T-helper 9 cell (primary cell): Measurements from ENCODE around the gene RGS16.

Source experiments
- DNase-seq: peaks from one replicate; pipeline ENCODE4 v3.0.0-alpha.2; 2020

Gene RGS16

DNA sequence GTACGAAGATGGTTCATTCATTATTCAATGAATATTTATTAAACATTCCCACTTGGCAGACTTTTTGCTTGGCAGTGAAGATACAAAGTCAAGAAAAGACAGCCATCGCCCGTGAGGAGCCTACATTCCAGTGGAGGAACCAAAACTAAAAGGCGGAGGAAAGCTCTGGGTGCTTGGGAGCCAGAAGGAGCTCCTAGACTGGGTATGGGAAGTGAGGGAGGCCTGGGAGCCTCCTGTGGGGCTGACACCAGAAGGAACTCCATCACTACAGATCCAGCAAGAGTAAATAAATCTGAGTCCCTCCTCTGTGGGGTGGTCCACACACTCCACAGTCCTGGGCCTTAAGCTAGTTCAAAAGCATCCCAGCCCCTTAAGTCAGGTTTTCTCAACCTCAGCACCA, 30.0 kb downstream of the RGS16 start:
- no peak for DNase-seq

DNA sequence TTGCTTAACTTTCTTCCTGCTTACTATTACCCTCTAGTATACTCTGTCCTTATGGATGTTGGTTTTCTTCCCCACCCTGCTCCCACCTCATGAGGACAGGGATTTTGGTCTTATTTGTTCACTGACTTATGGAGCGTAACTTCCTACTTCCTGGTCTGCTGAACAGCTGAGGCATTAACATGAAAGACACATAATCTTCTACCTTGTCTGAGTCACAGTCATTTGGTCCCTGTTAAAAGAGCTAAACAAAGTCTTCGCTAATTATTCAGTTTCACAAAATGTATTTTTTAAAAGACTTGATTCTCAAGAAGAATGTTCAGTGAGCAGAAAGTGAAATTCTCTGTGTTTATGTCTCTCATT, 33.6 kb downstream of the RGS16 start:
- DNase-seq: no peak

DNA sequence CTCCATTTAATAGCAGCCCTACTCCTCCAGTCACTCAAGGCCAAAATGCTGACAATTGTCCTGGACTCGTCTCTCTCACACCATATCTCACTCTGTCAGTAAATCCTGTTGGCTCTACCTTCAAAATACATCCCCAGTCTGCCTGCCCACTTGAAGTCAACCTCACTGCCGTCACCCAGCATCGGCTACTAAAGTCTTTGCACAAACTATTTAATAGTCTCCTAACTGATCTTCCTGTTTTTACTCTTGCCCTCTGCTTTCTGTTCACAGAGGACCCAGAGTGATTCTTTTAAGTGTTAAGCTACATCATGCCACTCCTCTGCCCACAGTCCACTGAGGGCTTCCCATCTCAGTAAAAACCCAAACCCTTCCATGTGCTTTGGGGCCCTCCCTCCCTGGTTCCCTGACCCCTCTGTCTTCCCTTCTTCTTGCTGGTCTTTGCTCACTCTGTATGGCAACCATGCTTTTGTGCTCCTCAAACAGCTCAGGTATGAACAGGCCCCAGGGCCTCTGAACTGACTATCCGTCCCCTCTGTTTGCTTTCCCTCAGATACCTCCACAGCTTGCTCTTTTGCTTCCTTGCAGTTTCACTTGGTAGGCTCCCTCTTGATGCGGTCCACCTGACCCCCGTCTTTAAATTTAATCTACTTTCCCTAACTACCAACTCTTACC, 34.1 kb downstream of the RGS16 start:
- DNase-seq: no peak

DNA sequence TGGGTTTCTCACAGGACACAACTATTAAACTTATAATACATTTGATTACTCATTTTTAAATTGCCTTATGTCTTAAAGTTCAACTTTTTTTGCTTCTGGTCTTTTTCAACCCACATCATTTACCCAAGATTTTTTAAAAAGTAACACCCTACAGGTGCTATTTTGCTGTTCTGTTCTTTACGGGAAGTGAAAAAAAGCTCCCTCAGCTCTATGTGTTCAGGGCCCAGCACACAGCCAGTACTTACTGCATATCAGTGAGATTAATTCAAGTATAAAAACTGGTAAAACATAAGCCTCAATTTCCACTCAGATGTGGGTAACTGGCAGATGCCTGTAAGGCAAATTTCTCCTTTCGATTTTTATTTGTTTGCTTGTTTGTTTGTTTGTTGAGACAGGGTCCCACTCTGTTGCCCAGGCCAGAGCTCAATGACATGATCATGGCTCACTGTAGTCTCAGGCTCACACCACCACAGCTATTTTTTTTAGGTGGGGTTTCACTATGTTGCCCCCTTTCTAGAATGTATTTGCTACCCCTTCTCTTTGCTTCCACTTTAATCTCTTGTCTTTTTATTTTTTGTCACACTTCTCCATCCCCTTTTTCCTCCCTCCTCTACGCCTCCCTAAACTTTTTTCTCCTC, 35.4 kb downstream of the RGS16 start:
- no peak for DNase-seq

DNA sequence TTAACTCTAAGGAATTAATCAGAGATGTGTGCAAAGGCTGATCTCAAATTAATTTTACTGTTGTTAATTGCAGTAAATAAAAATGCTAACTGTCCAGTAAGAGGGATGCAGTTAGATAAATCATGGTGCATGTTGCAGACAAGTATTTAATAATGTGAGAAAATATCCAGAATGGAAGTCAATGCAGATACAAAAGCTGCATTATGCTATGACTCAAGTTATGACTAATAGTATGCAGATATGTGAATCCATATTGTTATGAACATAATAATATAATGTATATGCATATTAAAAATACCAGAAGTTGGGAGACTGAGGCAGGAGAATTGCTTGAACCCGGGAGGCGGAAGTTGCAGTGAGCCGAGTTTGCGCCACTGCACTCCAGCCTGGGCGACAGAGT, 36.6 kb downstream of the RGS16 start:
- DNase-seq: no peak

DNA sequence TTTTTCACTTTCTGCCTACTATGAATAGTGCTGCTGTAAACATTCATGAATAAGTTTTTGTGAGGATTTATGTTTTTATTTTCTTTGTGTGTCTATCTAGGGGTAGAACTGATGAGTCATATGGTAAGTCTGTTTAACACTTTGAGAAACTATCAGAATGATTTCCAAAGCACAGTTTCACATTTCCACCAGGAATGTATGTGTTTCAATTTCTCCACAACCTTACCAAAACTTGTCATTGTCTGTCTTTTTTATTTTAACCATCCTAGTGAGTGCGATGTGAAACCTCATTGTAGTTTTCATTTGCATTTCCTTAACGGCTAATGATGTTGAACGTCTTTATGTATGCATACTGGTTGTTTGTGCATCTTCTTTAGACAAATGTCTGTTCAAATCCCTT, 38.7 kb downstream of the RGS16 start:
- no peak for DNase-seq

DNA sequence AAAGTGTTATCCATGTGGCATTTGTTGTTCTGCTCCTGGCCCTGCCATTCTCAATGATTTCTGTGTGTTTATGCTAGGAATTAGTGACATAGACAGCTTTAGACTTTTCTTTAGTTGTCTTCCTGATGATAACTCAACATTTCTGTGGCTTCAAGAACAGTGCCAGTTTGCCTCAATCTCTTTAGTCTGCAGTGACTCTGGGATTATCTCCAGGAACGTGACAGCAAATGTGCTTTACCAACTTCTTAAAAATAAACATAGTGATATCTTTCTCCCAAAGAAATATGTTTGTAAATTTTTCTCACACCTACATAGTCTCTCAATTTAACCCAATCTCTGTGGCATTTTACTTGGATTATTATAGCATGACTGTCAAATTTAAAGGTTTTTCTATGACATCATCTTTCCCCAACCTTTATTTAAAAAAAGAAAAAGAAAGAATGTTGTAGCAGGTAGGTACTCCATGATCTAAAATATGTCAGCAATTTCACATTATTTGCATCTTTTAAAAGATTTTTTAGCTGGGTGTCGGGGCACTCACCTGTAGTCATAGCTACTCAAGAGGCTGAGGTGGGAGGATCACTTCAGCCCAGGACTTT, 39.7 kb downstream of the RGS16 start:
- no peak for DNase-seq

DNA sequence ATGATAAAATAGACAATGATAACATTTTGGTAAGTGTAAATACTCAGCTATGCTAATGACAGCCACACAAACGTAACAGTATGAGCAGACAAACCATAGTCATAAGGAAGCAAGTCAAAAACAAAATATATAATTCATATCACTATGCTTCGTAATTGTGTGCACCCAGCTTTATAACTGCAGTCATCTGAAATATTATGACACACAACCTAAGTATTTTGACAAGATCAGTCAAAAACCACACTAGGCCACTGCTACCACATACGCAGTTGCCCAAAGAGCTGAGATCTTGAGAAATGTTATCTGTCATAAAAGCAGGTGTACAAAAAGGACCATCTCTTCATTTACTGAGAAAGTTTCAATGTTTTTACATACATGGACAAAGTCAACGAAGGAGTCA, 41.1 kb downstream of the RGS16 start:
- DNase-seq: no peak

DNA sequence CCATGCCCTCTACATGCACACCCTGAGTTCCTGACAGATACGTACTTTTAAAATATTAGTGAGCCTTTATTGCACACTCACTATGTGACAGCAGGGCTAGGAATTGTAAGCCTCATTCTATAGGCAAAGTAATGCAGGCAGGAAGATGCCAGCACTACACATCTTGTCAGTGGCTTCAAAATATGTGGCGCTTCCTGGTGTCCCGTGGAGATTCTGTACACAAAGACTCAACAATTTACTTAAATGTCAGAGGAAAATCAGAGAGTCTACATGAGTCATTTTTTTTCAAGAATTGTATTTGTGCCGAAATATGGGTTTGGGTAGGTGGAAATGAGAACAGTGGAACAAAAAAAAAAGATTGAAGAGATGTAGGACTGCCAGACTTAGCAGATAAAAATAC, 42.7 kb downstream of the RGS16 start:
- no peak for DNase-seq

DNA sequence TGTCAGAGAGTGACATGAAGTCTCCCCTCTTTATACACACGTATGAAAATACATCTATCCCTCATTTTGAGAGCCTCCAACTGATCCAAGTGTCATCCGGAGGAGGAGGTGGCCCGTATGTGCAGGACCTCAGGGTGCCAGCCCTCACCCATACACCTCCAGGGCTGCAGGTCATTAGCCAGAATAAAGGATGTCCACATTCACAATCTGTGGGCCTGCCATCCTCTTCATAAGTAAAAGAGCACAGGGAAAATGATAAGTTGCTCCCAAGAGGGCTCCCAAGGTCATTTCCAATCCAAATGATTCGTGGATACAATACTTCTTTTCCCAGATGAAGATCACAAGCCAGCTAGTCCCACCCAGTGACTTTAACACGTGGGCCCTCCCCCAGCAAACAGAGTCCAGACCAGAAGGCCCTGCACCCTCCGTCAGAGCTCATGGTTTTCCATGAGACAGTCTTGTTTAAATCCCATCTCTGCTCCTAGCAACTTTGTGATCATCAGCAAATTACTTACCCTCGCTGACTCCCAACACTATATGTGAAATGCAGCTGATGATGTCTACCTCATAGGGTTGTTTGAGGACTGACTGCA, 43.7 kb downstream of the RGS16 start:
- no peak for DNase-seq

DNA sequence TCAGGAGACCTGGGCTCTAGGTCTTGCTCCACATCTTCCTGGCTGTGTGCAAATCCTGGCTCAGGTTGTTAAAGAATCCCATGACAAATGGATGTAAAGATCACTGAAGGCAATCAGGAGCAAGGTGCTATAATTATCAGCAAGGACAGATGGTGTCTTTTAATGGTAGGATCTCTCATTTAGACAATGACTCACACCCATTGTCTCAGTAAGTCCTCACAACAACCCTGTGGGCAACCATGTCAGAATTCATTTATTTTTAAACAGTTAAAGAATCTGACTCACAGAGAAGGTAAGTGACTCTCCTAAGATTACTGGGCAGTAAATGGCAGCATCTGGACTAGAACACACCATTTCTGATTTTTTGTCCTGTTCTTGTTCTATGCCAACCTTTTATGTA, 47.9 kb downstream of the RGS16 start:
- DNase-seq: no peak

DNA sequence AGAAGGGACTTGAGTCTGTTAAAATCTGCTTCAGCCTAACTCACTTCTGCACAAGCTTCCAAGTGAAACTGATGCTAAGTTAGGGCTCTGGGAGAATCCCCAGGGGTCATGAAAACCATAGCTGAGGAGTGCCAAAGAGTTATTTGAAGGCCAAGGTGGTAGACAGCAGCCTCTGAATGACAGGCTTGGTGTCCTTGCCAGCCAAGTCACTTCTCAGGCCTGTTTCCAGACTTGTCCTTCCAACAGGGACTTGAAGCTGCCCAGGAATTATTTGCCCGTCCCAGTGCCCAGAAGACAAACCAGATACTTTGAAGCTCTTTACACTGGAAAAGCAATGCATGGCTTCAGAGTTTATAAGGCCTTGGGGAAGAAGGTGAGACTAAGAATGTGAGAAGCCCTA, 48.7 kb downstream of the RGS16 start:
- no peak for DNase-seq

DNA sequence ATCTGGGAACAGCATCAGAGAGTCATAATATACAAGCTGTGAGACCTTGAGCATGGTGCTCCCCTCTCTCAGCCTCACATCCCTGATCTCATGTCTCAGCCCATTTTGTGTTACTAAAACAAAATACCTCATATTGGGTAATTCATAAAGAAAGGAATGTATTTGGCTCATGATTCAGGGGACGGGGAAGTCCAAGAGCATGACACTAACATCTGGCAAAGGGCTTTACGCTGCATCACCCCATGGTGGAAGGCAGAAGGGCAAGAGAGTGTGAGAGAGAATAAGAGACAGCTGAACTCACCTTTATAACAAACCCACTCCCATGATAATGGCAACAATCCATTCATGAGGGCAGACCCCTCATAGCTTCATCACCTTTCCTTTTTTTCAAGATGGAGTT, 51.7 kb downstream of the RGS16 start:
- no peak for DNase-seq

DNA sequence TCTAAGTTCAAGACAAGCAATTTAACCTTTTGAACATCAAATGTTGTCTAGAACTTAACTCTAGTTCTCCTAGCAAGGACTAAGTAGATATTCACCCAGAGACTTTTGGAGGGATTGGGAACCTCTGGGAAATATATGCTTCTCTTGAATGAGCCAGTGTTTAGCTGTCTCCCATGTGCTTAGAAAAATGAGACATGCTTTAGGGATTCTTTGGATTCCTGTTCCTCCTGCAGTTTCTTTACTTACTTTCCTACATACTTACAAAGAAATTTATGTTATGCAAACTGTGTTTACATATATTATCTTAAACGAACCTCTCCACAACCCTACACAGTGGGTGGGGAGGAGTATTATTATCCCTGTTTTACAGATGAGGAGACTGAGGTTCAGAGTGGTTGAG, 54.4 kb downstream of the RGS16 start:
- no peak for DNase-seq

DNA sequence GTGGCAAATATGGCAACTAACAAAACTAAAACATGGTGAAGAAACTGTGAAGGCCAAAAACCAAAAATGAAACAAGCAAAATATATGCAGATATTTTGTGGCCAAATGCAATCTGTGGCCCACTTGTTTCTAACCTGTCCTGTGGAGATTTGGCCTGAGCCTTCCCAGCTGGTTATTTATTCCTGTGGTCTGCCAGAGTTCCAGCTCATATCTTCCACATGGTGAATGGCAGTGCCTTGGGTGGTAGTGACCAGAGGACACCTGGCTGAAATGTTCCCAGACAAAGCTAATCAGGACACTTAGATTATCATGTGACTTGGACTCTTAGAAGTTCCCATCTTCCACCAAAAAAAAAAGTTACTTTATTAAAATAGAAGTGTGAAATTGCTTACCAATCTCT, 54.8 kb downstream of the RGS16 start:
- DNase-seq: no peak
